ENCODE measurements around the gene BBS4. TPM values are rescaled to one million over a fixed set of nuclear protein-coding genes. Genes with fewer than 3 reads are reported as not detected.

Gene BBS4
- 15.6 to 20.4 TPM (median 19.4 TPM) in 5 replicates for total RNA-seq (2022; extraction: Qiagen RNA extraction; ENCODE audit: low read depth)

DNA sequence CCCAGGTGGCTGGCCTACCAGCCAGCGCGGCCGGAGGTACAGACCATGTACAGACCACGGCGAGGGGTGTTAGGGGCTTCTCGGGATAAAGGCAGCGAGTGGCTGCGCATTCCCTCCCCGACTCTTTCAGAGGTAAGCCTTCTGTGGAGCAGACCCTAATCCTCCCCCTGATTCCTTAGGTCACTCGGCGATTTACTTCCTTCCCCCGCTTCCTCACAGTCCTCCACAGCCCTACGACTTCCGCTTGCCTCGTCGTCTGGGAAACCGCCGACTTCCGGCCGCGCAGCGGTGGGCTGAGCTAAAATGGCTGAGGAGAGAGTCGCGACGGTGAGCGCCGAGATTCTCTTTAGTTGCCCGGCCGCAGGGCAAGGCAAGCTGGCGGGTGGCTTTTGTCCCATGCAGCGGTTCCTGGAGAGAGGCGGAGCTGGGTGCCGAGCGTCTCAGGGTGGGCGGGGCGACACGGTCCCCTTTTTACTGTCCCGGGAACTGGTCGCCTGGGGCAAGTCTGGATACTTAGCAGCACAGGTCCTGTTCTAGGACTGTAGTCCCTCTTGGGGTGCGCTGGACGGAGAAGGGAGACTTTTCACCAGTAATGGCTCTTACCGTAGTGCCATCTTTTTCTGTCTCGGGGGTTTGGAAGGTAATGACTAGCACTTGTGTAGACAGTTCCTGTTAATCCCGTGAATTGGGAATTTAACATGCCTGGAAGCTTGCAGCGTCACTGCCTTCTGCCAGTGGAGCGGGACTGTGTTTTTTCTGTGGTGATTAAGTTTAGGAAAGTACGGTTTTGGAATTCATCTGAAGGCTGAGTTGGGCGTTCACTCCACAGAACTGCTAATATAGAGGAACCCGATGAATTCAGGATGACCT is at the start of gene BBS4, which contains the start of gene HIGD2B:
BBS4 (plus strand) TSS at position 283 of the 870 bp plus-strand sequence; CDS start at position 304, 21 bp downstream.
HIGD2B (minus strand) TSS at position 258 of the 870 bp plus-strand sequence. CDS start 9,808 bp downstream, outside the sequence.

DNA sequence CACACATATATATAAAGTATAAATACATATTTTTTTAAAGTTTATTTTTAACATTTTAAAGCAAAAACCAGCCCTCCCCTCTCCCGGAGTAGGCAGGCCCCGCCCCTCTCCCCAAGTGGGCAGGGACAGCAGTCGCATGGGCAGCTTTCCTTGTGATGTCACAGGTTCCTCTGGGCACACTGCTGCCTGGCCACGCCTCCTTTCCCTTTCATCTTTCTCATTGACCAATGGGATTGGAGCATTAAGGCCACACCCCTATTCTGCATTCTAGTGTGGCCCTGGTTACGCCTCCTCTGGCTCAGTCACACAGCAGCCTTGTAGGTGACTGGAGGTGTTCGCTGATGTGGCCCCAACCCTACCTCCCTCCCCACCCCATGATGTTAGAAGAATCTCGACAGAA is 31.6 kb upstream of the BBS4 start, which contains the start of gene GOLGA6B:
GOLGA6B (plus strand) TSS at position 301 of the 400 bp plus-strand sequence; CDS start at position 342, 41 bp downstream.

GRCh38 chr15:72783640-72784455 is 97.8 kb downstream of the BBS4 start, which contains the start of gene ADPGK:
Gene ADPGK (minus strand): TSS chr15:72783758. CDS start chr15:72783691, 67 bp downstream.

Other genes with a start within 250 kb of the BBS4 start
- gene ARIH1, start 211.9 kb upstream of the BBS4 start, total RNA-seq (2022; extraction: Qiagen RNA extraction; ENCODE audit: low read depth), result 51.9 to 86.7 TPM (median 76.2 TPM) in 5 replicates
- 0.09 TPM in 1 of 5 replicates, not detected in the others for gene GOLGA6B, start 31.5 kb upstream of the BBS4 start, total RNA-seq (2022; extraction: Qiagen RNA extraction; ENCODE audit: low read depth)
- gene HIGD2B, start within 50 bp of the BBS4 start, total RNA-seq (2022; extraction: Qiagen RNA extraction; ENCODE audit: low read depth), result not detected in 5 replicates
- gene ADPGK, start 97.6 kb downstream of the BBS4 start, total RNA-seq (2022; extraction: Qiagen RNA extraction; ENCODE audit: low read depth), result 69.0 to 81.3 TPM (median 77.9 TPM) in 5 replicates

All from A549 treated with RU486 at 1 μM for 4 hours (cell line).